GM19043 (cell line): ENCODE data around the gene DCAF17.
"Not testable (repeated sequence)": the region's sequence is repeated elsewhere in the genome, so short reads cannot be mapped to it uniquely, and the experiment has no call there.

Experiments
- ATAC-seq: cut with Tn5 transposase; IDR thresholded peaks from one replicate; pipeline ENCODE4 v1.9.1; 2021; ENCODE audit warnings: low read depth; ENCODE audit not compliant: unreplicated experiment

The DCAF17 gene

GRCh38 chr2:171410101-171410500, 23.9 kb upstream of the DCAF17 start:
- no peak for ATAC-seq

- no peak for ATAC-seq
Measured at GRCh38 chr2:171410624-171411023, 23.4 kb upstream of the DCAF17 start.

- no peak for ATAC-seq
Measured at GRCh38 chr2:171411214-171411613, 22.8 kb upstream of the DCAF17 start.

- ATAC-seq, result no peak
Measured at GRCh38 chr2:171411791-171412483, 22.1 kb upstream of the DCAF17 start.

GRCh38 chr2:171412571-171413175, 21.4 kb upstream of the DCAF17 start:
- no peak for ATAC-seq

GRCh38 chr2:171414645-171415044, 19.4 kb upstream of the DCAF17 start:
- ATAC-seq, result not testable (repeated sequence)

- ATAC-seq, result peak; percentile 91
Measured at GRCh38 chr2:171416009-171416926, 17.8 kb upstream of the DCAF17 start.

GRCh38 chr2:171419333-171419732, 14.7 kb upstream of the DCAF17 start:
- peak; percentile 38 for ATAC-seq

- ATAC-seq, result no peak
Measured at GRCh38 chr2:171420728-171421563, 13.1 kb upstream of the DCAF17 start.

- ATAC-seq, result not testable (repeated sequence)
Measured at GRCh38 chr2:171422710-171423495, 11.1 kb upstream of the DCAF17 start.

GRCh38 chr2:171430516-171431410, 3.3 kb upstream of the DCAF17 start:
- ATAC-seq, result no peak

GRCh38 chr2:171431677-171432167, 2.3 kb upstream of the DCAF17 start:
- ATAC-seq, result no peak

- ATAC-seq, result no peak
Measured at GRCh38 chr2:171432206-171432968, 1.6 kb upstream of the DCAF17 start.

GRCh38 chr2:171432969-171433762, 860 bp upstream of the DCAF17 start:
- no peak for ATAC-seq

- ATAC-seq, result no peak
Measured at GRCh38 chr2:171433763-171434012, 338 bp upstream of the DCAF17 start, which contains the start of gene METTL8. TSS of gene METTL8 (minus strand) at chr2:171433990. CDS start at chr2:171392185, 41,805 bp downstream.

- no peak for ATAC-seq
Measured at GRCh38 chr2:171436307-171436706, 2.3 kb downstream of the DCAF17 start.

GRCh38 chr2:171441470-171441869, 7.4 kb downstream of the DCAF17 start:
- ATAC-seq, result no peak
